NCI-H446 (cell line): ENCODE results near the gene CHRM1.
"Not testable (repeated sequence)": the region's sequence is repeated elsewhere in the genome, so short reads cannot be mapped to it uniquely, and the experiment has no call there.

Experiments used
- DNase-seq, 2 experiments: peaks; one replicate each; lab custom pipeline; 2025; lab: John Stamatoyannopoulos, UW

Gene CHRM1

GRCh38 chr11:62875698-62876478 is 45.3 kb downstream of the CHRM1 start:
- DNase-seq: no peak

- DNase-seq: no peak
Measured at GRCh38 chr11:62874851-62875250, 46.3 kb downstream of the CHRM1 start.

GRCh38 chr11:62865635-62866034 is 55.5 kb downstream of the CHRM1 start:
- DNase-seq: no peak

- no peak for DNase-seq
Measured at GRCh38 chr11:62863687-62864335, 57.4 kb downstream of the CHRM1 start.

GRCh38 chr11:62861564-62862192 is 59.5 kb downstream of the CHRM1 start:
- not testable (repeated sequence) for DNase-seq

GRCh38 chr11:62860835-62861563 is 60.2 kb downstream of the CHRM1 start:
- DNase-seq: no peak

- DNase-seq: not testable (repeated sequence)
Measured at GRCh38 chr11:62859281-62859703, 61.9 kb downstream of the CHRM1 start.
